Panc1 (cell line): ENCODE results near the gene GRK3.

Experiments
- CTCF ChIP-seq: fragments of 450-650 bp; IDR thresholded peaks from 2 replicates; pipeline ENCODE4 v1.5.1; 2017; ENCODE audit warnings: mild to moderate bottlenecking
- POLR2AphosphoS5 ChIP-seq: IDR thresholded peaks from 2 replicates; pipeline ENCODE4 v1.6.1; 2012; ENCODE audit warnings: mild to moderate bottlenecking, low read depth, low read length, moderate library complexity
- REST ChIP-seq, 2 experiments: IDR thresholded peaks; 2 replicates each; pipeline ENCODE4 v1.6.1; 2011 to 2012; ENCODE audit warnings: low read depth in 2 of 2, control low read depth in 1 of 2, low read length in 1 of 2, mild to moderate bottlenecking in 1 of 2, moderate library complexity in 1 of 2; ENCODE audit not compliant: insufficient read depth in 1 of 2
- SIN3A ChIP-seq: IDR thresholded peaks from 2 replicates; pipeline ENCODE4 v1.6.1; 2012; ENCODE audit warnings: low read depth, mild to moderate bottlenecking, low read length, moderate library complexity, borderline replicate concordance; ENCODE audit not compliant: insufficient read depth

GRCh38 chr22:25643232-25644000 is 78.9 kb downstream of the GRK3 start:
- no peak for TF ChIP-seq REST (IDR thresholded peaks at IDR 0.05; ENCODE audit: insufficient read depth in 1 of 2, low read depth in 2 of 2, low read length in 1 of 2)
- no peak for TF ChIP-seq CTCF
- no peak for TF ChIP-seq POLR2AphosphoS5
- TF ChIP-seq SIN3A, result no peak
